SK-N-MC (cell line): ENCODE results near the gene PSMB3.

Experiments used
- EZH2 ChIP-seq: fragments of 200-600 bp; sonication (generic); IDR thresholded peaks from one replicate; pipeline ENCODE4 v1.6.1; 2017; ENCODE audit warnings: antibody characterized with exemption
- FOXP2 ChIP-seq: optimal IDR thresholded peaks from 2 replicates; pipeline ENCODE3; 2011; ENCODE audit warnings: mild to moderate bottlenecking, moderate library complexity; ENCODE audit not compliant: insufficient read depth; ENCODE audit errors: extremely low read length, control extremely low read depth
- POLR2AphosphoS5 ChIP-seq: IDR thresholded peaks from 2 replicates; pipeline ENCODE4 v1.6.1; 2012; ENCODE audit warnings: mild to moderate bottlenecking, low read depth, low read length, borderline replicate concordance

GRCh38 chr17:38779965-38780752 is 27.6 kb downstream of the PSMB3 start:
- no peak for TF ChIP-seq POLR2AphosphoS5
- TF ChIP-seq EZH2, result no peak
- TF ChIP-seq FOXP2, result no peak
